GM19463 (cell line): ENCODE results near the gene APOBEC4.
A peak's percentile ranks its signal among the peaks of the same experiment; 100 is the strongest.
"Not testable (repeated sequence)": the region's sequence is repeated elsewhere in the genome, so short reads cannot be mapped to it uniquely, and the experiment has no call there.

Experiments used
- ATAC-seq: cut with Tn5 transposase; IDR thresholded peaks from one replicate; pipeline ENCODE4 v1.9.1; 2021; ENCODE audit warnings: mild to moderate bottlenecking, moderate library complexity; ENCODE audit not compliant: unreplicated experiment

Gene APOBEC4

DNA sequence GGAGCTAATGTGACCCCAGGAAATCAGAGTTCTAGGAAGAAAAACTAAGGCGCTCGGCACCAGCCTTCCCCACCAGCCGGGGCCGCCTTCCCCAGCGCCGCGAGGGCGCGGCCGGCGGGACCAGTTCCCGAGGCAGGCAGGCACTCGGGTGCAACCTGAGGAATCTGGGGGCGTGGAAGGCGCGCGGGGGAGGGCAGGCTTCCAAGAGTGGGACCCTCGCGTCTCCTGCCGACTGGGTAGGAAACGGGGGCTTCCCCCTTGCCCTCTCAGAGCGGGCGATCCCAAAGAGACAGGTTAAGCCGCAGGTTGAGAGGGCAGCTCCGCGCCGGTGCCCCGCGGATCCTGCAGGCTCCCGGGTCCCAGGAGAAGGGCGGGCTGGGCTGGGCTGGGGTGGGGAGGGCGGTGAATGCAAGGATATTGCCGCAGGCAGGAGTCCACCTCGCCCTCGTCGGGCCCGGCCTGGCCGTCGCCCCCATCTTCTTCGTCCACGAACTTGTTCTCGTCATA, 18.0 kb downstream of the APOBEC4 start:
- no peak for ATAC-seq

- ATAC-seq = no peak
Measured at GRCh38 chr1:183634429-183635065, 18.6 kb downstream of the APOBEC4 start.

DNA sequence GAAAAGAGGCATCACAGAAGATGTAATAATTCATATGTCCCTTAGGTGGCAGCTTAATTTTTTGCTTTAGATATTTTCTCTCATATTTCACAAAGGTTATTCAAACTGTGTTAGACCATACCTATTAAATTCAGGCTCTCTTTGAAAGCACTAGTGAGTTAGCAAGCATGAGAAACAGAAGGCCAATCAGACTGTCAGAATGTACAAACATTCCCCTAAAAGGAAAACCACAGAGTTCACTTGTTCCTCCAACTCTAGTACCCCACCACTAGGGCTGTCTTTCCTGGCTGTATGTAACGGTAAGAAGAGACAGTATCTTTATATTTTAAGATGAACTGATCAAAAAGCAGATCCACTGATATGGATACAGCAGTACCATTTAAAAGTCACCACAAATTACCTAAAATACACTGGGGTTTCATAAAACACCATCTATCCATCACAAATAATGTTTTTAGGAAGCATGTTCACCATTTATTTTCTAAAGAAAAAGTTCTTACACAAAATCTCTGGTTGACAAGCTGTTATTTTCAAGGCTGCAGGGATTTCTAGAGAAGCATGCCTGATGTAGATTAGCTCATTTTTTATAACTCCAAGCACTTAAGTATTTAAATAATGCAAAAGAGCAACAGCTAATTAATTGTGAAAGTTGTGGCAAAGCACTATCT, 19.3 kb downstream of the APOBEC4 start:
- ATAC-seq = peak; percentile 33

DNA sequence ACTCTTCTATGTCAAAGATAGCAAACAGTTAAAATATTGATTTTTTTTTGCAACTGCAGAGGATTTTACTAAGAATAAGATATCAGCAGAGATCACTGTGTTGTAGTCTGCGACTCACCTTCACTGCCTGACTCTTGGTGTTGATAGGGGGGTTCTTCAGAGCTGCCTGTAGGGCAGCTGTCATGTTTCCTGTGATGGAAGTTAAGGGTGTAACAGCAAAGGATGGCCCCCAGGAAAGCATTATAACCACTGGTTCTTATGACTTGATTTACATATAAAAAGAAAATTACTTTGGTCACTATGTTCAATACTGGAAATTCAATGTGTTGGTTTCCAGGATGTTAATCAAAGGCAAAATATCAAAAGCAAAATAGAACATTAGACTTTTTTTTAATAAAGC, 20.2 kb downstream of the APOBEC4 start:
- ATAC-seq = no peak

- ATAC-seq = no peak
Measured at GRCh38 chr1:183632114-183632513, 21.0 kb downstream of the APOBEC4 start.

DNA sequence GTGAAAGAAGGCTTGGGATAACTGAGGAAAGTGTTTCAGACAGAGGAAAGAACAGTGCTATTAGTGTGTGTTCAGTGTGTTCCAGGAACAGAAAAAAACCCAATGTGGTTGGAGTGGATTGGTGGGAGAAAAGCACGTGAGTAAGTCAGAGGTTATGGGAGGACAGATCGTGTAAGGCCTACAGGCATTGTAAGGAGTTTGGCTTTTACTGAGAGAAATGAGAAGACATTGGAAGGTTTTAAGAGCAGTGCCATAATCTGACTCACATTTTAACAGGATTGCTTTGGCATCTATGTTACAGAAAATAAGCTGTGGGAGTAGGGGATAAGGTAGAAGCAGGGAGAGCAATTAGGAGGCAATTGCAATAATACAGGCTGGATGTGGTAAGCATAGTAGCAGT, 22.4 kb downstream of the APOBEC4 start:
- no peak for ATAC-seq

DNA sequence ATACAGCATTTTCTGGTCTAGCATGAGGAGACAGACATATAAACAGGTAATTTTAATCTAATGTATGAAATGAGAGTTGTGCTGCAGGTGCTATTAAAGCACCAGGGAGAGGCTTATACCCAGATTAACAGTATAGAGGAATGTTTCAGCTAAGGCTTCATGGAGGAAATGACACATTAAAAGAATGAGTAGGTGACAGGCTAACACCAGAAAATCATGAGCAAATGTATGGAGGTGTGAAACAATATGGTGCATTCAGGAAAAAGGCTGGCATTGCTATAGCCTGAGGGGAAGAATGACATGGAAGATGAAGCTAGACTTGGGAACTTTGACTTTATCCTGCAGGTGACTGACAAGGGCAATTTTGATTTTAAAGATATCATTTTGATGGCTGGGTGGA, 24.6 kb downstream of the APOBEC4 start:
- no peak for ATAC-seq

DNA sequence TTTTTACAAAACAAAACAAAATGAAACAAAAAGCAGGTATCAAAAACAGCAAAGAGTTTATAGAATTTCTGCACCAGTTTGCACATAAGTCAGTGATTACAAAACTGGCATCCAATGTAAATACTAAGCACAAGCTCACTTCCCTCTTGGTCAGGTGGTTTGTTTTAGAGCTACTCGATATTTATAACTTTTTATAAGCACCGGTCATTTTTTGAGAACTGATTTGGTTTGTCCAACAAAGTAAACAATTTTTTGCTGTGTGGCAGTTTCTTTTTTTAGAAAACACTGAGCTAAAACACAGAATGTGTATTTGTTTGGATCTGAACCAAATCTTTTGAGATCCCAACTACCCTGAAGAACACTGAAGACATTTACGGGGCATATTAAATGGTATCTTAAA, 26.9 kb downstream of the APOBEC4 start:
- ATAC-seq = not testable (repeated sequence)

DNA sequence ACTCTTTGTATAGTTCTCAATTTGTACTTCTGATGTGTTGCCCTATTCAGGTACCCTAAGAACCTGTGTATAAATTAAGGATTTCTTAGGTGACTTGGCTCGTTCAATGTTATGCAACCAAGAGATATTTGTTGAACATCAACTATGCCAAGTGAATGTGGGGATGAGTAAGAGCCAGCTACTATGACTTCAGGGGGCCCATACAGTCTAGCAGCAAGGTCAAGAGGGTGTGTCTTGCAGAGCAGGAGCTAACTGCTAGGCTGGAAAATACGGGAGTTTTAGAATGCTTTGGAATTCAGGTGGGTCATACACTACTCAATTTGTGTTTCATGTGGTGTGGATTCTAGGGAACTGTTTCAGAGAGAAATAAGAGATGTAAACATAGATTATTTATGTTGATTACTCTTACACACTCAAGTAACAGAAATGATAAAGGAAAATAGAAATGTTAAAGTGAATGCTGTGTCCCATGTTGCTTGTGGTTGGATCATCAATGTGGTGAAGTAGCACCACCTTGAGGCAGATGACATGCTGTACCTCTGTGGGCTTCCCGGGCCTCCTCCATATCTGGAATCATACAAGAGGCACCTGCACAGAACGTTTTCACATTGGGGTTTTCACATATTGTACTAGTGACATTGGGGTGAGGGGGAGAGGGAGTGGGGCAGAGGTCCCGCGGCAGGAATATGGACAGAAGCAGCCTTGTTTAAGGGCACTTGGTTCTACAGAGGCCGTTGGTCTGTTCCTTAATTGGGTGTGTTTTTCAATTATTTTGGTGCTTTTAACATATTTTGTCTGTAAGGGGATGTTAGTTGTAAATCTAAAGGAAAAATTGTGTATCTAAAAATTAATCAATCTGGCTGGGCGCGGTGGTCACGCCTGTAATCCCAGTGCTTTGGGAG, 30.0 kb downstream of the APOBEC4 start:
- peak; percentile 85 for ATAC-seq

DNA sequence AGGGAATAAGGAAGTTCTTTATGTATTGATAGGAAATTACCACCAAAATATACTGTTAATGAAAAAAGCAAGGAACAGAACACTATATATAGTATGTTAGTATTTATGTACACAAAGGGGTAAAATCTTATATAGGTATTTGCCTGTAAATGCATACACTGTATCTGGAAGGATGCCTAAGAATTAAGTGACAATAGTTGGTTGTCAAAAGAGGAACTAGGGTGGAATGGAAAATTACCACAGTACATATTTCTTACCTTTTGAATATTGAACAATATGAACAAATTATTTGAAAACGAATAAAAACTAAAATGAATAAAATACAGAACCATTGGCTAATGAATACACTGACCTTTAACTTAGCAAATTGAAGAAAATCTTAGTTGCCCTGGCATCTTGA, 31.1 kb downstream of the APOBEC4 start:
- no peak for ATAC-seq

GRCh38 chr1:183620311-183620710, 32.8 kb downstream of the APOBEC4 start:
- no peak for ATAC-seq

- no peak for ATAC-seq
Measured at GRCh38 chr1:183619781-183620180, 33.3 kb downstream of the APOBEC4 start.

GRCh38 chr1:183618202-183618601, 34.9 kb downstream of the APOBEC4 start:
- not testable (repeated sequence) for ATAC-seq

GRCh38 chr1:183612975-183613374, 40.1 kb downstream of the APOBEC4 start:
- ATAC-seq = not testable (repeated sequence)

DNA sequence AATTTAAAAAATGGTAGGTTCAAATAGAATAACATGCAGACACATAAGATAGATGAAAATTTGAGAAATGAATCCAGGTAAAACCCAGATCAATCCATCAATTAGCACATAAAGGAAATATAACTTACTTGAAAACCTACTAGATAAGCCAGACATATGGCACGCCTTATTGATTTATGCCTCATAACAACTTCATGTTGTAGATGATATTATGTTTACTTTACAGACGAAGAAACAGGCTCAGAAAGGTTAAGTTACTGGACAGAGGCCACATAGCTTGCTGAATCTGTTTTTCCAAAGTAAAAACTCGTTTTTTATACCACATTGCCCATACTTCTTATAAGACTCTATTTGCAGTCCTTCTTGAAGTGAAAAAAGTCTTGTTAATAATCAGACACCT, 40.7 kb downstream of the APOBEC4 start:
- no peak for ATAC-seq

- ATAC-seq = no peak
Measured at GRCh38 chr1:183611021-183611420, 42.1 kb downstream of the APOBEC4 start.

DNA sequence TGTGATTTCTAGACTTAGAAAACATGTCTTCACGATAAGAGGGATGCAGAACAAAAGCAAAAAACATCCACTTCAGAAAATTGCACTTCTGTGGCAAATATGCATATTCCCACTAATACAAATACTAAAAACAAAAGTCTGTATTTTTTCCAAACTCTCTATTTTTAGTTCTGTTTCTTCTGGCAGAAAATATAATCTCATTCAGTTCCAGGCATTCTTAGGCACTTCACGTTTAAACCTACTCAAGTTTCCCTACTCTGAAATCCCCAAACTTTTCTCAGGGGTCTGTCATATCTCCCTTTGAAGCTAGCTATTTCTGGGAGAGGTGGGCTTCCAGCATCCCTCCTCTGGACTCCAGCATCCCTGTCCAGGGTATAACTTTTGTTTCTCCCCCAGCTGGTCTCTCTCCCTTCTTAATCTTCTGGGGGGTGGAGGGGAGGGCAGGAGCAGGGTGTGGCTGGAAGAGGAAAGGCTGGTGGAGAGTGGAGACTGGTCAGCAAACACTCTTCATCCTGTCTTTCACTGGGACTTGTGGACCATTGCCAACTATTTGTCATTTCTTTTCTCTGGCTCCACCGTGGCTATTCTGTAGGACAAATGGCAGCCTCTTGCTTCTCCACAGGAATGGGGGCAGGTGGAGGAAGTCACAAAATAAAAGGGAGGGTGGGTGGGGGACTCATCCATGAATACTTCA, 43.2 kb downstream of the APOBEC4 start:
- ATAC-seq = no peak

DNA sequence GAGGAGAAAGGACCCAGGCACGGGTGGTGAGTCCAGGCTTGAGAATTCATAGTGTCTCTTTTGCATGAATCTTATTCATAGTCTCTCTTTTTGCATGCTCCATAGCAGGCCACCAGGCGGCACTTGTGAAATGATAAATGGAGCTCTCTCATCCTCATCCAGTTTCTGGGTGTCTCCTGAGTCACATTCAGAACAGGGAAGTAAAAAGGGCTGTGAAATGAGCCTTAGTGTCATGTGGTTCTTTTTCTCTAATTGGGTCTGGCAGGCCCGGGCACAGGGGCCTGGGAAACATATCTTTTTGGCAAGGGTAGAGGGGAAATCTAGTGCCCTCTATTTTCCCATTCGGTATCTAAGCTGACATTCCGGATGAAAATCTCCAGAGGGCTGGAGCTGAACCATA, 43.8 kb downstream of the APOBEC4 start:
- peak; percentile 43 for ATAC-seq

DNA sequence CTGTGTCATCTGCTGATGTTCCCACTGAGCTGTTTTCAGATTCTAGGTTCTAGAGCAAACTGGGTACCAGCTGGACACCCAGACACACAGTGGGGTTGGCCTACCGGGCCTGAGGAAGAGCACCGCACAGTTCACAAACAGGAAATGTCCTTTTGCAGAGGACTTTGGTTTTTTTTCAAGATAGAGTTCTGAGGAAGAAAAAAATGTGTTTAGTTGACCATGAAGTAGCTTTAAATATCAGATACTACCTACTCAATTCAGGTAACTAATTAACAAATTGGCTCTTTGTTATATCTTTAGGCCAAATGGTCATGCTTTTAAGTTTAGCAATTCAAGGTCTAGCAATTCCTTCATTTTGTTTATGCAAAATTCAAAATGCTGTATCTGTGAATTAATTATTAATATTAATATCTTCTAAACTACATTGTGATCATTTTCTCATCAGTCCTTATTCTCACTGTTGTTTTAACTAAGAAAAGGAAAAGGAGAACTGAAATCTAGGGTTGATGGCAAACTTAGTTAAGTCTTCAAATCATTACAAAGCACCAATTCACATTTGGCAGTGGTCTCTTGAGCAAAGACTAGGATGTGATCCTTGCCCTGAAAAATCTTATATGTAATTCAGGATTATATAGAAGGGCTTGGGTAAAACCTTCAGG, 45.7 kb downstream of the APOBEC4 start:
- peak; percentile 29 for ATAC-seq

DNA sequence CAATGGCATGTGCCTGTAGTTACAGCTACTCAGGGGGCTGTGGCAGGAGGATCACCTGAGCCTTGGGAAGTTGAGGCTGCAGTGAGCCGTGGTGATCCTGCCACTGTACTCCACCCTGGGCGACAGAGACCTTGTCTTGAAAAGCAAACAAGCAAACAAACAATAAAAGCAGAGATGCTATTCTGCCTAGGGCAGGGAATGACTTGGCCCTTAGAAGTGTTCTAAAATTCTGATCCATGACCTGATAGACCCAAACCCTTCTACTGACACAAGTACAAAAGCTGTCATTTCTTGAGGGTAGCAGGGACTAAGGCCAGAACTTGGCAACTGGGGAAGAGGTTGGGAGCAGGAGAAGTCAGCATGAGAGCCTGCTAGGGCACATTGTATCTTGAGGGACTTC, 47.2 kb downstream of the APOBEC4 start:
- ATAC-seq = no peak
